Left kidney (tissue), 2 donors: ENCODE measurements around the gene AARS2. TPM values are rescaled to one million over a fixed set of nuclear protein-coding genes. Genes with fewer than 3 reads are reported as not detected.

Source experiments
- DNase-seq: peaks from one replicate; pipeline ENCODE4 v3.0.0-alpha.2; 2013
- polyA plus RNA-seq: library from polyadenylated mRNA; unstranded; fragments of 120-200 nt; gene quantifications from one replicate; pipeline ENCODE4 v1.2.1, GENCODE V29; 2013; ENCODE audit not compliant: insufficient read length

The AARS2 gene
- polyA plus RNA-seq, 1 donor: 16.9 TPM

DNA sequence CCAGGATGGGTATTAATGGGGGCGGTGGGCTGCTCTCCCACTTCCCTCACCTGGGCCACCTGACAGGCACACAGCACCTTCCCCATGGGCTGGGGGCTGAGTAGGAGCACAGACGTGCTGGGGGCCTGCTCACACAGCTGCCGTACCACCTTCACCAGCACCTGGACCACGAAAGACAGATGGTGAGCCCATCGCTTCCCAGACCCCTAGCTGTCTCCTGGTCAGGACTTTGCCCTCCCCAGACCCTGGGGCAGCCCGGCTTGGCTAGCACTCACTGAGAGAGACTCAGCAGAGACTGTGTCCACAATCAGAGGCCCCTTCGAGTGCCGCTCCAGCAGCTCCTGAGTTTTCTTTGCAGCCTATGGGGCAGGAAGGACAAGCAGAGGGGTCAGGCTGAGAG lies 12.0 kb downstream of the AARS2 start:
- DNase-seq: no peak

DNA sequence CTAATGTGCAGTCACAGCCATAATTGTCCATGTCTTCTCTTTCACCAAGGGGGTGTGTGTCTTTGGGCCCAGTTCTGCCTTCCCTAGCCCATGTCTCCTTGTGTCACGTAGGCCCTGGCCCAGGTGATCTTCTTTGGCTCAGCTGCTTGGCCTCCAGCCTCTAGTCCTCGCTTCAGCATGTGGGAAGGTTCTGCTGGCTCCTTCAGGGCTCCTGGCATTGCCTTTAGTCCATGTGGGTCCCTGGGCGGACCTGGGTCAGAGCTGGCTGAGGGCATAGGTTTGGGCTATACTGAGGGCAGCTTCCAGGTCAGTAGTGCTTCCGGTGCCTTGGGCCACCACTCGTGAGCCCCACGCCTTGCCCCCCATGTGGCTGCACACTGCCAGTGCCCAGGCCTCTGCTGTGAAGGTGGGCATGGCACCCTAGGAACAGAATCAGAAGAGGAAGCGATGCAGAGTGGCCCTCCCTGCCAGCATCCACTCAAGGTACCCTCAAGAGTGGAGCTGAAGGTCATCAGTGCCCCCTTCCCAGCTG lies 12.8 kb downstream of the AARS2 start:
- no peak for DNase-seq

- DNase-seq: no peak
Observed at GRCh38 chr6:44298864-44299263, 14.3 kb downstream of the AARS2 start.

- DNase-seq: no peak
Observed at GRCh38 chr6:44298055-44298803, 14.9 kb downstream of the AARS2 start.

GRCh38 chr6:44297063-44298038 lies 15.8 kb downstream of the AARS2 start:
- peak; percentile 38 for DNase-seq

GRCh38 chr6:44294832-44295791 lies 18.0 kb downstream of the AARS2 start:
- DNase-seq: no peak

- no peak for DNase-seq
Observed at GRCh38 chr6:44292661-44293365, 20.3 kb downstream of the AARS2 start.

DNA sequence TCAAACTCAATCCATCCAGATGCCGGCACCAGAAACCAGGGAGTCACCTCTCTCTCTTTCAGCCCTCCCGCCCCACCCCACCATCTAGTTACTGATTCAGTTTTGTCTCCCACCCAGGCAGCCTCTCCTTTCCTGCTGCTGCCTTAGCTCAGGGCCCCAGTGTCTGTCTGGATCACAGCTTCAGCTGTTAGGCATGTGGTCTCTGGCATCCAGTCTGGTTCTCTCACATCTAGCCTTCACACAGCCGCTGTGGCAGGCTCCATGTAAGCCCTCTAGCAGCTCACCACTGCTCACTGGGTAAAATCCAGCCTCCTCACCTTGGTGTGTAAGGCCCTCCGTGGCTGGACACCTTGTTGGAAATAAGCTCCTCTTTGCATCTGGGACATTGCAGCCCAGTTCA lies 21.3 kb downstream of the AARS2 start:
- DNase-seq: no peak

DNA sequence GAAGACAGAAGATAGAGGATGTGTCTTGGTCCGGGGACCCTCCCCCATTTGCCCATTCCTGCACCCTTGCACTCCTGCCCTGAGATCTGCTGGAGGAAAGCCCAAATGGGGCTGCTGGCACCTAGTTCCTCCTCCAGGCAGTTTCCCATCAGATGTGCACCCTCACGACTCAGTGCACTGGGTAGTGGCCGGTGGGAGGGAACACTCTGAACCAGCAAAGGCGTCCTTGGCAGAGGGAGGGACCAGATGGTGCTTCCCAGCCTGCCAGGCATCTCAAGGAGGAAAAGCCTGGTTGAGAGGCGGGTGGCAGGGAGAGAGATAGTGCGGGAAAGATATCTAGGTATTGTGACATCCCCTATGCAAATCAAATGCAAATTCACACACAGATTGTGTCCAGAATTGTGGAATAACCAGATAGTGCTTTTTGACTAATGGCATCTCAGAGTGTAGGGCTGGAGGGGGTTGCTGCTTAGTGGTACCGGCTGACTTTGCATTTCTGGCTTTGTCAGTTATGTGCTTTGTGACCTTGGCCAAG lies 23.4 kb downstream of the AARS2 start:
- no peak for DNase-seq

- DNase-seq: no peak
Observed at GRCh38 chr6:44286747-44287146, 26.4 kb downstream of the AARS2 start.

GRCh38 chr6:44286285-44286565 lies 26.9 kb downstream of the AARS2 start:
- no peak for DNase-seq

- DNase-seq: no peak
Observed at GRCh38 chr6:44285552-44286284, 27.4 kb downstream of the AARS2 start.

DNA sequence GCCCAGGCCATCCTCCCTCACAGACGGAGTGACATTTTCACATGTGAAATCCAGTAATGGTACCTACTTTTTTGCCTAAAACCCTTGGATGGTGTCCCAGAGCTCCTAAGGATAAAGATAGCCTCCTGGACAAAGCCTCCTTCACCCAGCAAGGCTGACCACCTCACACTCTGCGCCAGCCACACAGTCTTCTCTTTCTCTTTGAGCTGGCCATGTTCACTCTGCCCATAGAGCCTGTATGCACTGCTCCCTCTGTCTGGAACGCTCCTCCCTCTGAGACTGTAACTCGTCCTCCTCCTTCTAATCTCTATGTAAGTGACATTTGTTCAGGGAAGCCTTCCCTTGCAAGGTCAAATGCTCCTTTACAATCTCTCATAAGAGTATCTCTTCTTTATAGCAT lies 28.3 kb downstream of the AARS2 start:
- no peak for DNase-seq

- no peak for DNase-seq
Observed at GRCh38 chr6:44284121-44284520, 29.0 kb downstream of the AARS2 start.

DNA sequence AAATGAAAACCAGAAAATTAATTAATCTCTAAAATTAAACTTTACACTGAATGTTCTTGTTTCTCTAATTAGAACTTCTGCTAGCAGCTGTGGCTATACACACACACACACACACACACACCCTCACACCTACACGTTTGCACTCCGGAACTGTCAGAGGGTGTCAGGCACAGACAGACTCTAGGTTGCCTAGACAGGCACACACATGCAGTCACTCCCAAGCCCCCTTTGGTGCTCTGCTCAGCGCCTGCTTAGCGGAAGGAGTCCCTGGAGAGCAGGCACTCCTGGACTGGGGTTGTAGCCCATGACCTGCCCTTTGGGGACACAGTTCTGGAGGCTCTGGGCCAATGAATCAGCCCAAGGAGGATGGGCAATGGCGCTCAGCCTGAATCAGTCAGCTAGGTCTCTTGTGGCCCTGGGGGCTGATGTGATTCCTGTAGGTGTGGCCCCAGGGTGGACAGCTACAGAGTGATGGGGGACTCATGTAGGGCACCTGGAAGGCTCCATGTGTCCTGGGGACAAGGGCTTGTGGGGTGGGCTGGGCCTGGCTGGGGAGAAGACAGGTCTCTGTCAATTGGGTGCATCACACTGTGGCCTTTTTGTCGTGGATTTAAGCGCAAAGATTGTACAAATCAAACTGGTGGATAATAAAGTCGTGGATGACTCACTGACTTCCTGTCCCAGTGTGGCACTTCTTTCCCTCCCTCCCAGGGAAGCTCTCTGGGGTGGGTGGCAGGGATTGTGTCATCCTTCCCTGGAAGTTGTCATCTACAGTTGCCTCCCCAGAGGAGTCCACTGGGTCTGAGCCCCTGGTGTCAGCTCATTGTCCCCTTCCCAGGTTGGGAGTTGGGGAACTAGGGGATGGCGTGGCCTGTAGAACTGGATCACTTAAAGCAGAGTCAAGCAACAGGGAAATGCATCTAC lies 34.1 kb downstream of the AARS2 start:
- DNase-seq: no peak

- no peak for DNase-seq
Observed at GRCh38 chr6:44278315-44278714, 34.8 kb downstream of the AARS2 start.

- DNase-seq: no peak
Observed at GRCh38 chr6:44277763-44278162, 35.4 kb downstream of the AARS2 start.

DNA sequence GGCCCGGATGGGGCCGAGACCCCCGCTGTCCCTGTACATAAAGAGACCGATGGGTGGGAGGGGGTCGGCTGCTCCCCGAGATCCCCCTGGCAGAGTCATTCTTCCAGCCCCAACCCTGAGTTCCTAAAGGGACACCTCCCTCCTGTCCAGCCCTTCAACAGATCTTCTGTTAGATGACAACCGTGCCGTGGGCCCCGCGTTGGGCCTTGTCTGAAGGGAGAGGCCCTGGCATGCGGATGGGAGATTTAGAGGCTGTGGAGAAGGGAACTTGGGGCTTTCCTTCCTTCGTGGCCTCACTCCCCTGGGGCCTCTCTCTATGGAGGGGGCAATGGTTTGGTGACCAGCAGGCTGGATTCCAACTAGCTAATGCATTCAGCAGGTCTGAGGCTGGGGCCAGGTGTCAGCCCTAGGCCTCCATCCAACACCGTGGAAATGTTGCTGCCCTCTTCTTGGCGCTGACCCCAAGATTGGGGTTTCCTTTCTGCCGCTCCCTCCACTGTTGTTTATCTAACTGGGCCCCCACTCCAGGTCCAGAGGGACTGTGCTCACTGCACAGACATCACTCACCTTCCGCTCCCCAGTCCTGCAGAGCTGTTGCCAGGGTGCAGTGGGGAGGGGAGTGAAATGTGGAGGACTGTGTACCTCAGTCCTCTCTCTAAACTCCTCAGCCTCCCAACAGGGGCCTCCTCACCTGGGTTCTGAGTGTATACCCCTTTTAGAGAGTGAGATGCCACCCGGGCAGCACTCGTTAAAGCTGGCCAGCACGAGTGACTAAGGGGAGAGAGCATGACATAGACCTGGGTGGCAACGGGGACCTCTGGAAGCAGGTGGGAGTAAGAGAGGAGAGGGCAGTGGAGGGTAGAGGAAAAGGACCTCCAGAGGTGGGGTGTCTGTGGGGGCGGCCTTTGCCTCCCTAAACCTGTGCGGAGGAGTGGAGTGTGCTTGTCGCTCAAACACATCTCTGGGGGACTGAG lies 36.2 kb downstream of the AARS2 start:
- no peak for DNase-seq
